GM19467 (cell line): ENCODE measurements around the gene TEX26.
"Not testable (repeated sequence)": the region's sequence is repeated elsewhere in the genome, so short reads cannot be mapped to it uniquely, and the experiment has no call there.

Experiments used
- ATAC-seq: cut with Tn5 transposase; IDR thresholded peaks from one replicate; pipeline ENCODE4 v1.9.1; 2021; ENCODE audit warnings: mild to moderate bottlenecking, moderate library complexity; ENCODE audit not compliant: unreplicated experiment

Gene TEX26

GRCh38 chr13:30918662-30919405 lies 13.6 kb upstream of the TEX26 start:
- no peak for ATAC-seq

- no peak for ATAC-seq
These were observed 12.1 kb upstream of the TEX26 start for GRCh38 chr13:30920162-30920909.

- ATAC-seq, result no peak
These were observed 9.0 kb upstream of the TEX26 start for GRCh38 chr13:30923418-30923817.

DNA sequence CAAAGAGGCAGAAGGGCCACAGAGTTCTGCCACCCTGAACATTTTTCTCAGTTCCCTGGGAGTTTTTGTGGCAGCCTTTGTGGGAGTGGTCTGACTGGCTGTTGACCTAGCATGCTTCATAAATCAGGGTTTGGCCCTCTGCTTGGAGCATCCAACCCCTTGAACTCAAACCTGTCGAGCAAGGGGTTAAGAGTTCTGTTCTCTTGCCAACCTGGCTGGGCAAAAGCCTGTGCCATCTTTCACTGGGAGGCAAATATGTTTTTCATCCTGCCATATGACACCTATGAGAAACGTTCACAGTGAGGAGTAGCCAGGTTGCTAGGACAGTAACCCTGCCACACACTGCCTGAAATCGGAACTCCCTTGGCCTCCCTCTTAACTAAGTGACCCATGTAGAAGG lies 7.7 kb upstream of the TEX26 start:
- ATAC-seq, result no peak

- no peak for ATAC-seq
These were observed 7.0 kb upstream of the TEX26 start for GRCh38 chr13:30925429-30925828.

- ATAC-seq, result no peak
These were observed 5.7 kb upstream of the TEX26 start for GRCh38 chr13:30926781-30927180.

DNA sequence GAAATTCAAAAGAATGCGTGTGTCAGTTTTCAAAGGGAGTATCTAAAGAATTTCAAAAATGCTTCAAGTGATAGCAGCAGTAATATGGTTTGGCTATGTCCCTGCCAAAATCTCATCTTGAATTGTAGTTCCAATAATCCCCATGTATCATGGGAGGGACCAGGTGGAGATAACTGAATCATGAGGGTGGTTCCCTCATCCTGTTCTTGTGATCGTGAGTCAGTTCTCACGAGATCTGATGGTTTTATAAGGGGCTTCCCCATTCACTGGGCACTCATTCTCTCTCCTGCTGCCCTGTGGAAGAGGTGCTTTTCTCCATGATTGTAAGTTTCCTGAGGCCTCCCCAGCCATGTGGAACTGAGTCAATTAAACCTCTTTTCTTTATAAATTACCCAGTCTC lies 5.3 kb upstream of the TEX26 start:
- ATAC-seq, result not testable (repeated sequence)

DNA sequence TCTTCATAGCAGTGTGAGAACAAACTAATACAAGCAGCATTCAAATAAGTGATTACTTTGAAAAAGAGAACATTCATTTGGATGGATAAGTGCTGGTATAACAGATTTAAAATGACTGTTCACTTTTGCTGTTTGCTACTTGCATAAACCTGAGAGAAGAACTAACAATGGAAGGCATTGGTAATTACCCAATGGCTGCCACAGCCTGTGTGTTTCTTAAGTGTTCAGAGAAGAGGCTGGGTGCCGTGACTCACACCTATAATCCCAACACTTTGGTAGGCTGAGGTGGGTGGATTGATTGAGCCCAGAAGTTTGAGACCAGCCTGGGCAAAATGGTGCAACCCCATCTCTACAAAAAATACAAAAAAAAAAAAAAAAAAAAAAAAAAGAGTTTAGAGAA lies 4.9 kb upstream of the TEX26 start:
- ATAC-seq, result no peak

DNA sequence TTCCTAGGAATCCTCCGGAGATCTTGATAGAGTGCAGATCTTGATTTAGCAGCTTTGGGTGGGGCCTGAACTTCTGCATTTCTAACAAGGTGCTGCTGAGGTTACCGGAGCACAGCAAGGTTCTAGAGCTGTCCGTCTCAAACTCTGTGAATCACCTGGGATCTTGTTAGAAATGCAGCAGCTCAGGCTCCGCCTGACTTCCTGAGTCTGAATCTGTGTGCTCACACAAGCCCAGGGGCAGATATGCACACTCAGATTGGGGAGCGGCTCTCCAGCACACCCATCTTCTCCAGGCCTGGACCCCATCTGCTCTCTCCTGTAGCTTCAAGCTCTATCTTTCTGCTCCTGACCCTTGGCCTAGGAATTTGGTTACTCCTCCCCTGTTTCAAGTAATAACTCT lies 3.5 kb upstream of the TEX26 start:
- no peak for ATAC-seq

- no peak for ATAC-seq
These were observed 856 bp downstream of the TEX26 start for GRCh38 chr13:30933354-30933670.

DNA sequence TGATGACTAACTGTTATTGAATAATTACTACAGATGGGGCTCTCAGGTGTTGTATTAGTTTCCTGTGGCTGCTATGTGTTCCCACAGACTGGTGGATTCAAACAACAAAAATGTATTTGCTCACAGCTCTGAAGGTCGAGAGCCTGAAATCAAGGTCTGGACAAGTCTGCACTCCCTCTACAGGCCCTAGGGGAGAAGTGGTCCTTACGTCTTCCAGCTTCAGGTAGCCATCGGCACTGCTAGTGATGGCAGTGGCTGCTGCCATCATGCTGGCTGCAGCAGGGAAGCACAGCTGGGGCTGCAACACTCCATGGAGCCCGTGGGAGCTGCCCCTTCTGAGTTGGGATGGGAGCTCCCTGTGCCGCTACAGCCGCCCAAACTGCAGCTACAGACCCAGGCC lies 1.9 kb downstream of the TEX26 start:
- ATAC-seq, result no peak

DNA sequence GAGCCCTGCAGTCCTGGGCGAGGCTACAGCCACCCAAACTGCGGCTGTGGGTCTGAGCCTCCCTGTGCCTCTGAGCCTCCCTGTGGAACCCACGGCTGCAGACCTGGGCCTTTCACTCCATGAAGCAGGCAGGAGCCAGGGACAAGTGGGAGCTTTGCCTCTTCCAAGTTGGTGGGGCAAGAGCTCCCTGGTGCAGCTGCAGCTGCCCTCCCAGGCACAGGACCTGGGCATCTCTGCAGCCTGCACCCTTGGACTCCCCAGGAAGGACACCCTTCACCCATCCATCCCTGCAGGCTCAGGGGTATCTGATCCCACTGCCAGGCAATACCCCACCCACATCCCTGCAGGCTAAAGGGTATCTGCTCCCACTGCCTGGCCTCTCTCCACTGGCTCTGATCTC lies 2.3 kb downstream of the TEX26 start:
- ATAC-seq, result no peak

GRCh38 chr13:30936971-30937370 lies 4.5 kb downstream of the TEX26 start:
- no peak for ATAC-seq

- ATAC-seq, result no peak
These were observed 11.4 kb downstream of the TEX26 start for GRCh38 chr13:30943881-30944280.

GRCh38 chr13:30957258-30957943 lies 24.9 kb downstream of the TEX26 start:
- ATAC-seq, result no peak

GRCh38 chr13:30959678-30960077 lies 27.2 kb downstream of the TEX26 start:
- no peak for ATAC-seq

- no peak for ATAC-seq
These were observed 31.3 kb downstream of the TEX26 start for GRCh38 chr13:30963791-30964190.

GRCh38 chr13:30965380-30965779 lies 32.9 kb downstream of the TEX26 start:
- no peak for ATAC-seq

- ATAC-seq, result no peak
These were observed 33.6 kb downstream of the TEX26 start for GRCh38 chr13:30966101-30966500.

- ATAC-seq, result no peak
These were observed 36.4 kb downstream of the TEX26 start for GRCh38 chr13:30968846-30969245.

- no peak for ATAC-seq
These were observed 39.1 kb downstream of the TEX26 start for GRCh38 chr13:30971575-30971974.

GRCh38 chr13:30972888-30973377 lies 40.5 kb downstream of the TEX26 start:
- ATAC-seq, result no peak
